ENCODE data around the gene NOMO2.
"Not testable (repeated sequence)": the region's sequence is repeated elsewhere in the genome, so short reads cannot be mapped to it uniquely, and the experiment has no call there.

NOMO2 gene, protein sequence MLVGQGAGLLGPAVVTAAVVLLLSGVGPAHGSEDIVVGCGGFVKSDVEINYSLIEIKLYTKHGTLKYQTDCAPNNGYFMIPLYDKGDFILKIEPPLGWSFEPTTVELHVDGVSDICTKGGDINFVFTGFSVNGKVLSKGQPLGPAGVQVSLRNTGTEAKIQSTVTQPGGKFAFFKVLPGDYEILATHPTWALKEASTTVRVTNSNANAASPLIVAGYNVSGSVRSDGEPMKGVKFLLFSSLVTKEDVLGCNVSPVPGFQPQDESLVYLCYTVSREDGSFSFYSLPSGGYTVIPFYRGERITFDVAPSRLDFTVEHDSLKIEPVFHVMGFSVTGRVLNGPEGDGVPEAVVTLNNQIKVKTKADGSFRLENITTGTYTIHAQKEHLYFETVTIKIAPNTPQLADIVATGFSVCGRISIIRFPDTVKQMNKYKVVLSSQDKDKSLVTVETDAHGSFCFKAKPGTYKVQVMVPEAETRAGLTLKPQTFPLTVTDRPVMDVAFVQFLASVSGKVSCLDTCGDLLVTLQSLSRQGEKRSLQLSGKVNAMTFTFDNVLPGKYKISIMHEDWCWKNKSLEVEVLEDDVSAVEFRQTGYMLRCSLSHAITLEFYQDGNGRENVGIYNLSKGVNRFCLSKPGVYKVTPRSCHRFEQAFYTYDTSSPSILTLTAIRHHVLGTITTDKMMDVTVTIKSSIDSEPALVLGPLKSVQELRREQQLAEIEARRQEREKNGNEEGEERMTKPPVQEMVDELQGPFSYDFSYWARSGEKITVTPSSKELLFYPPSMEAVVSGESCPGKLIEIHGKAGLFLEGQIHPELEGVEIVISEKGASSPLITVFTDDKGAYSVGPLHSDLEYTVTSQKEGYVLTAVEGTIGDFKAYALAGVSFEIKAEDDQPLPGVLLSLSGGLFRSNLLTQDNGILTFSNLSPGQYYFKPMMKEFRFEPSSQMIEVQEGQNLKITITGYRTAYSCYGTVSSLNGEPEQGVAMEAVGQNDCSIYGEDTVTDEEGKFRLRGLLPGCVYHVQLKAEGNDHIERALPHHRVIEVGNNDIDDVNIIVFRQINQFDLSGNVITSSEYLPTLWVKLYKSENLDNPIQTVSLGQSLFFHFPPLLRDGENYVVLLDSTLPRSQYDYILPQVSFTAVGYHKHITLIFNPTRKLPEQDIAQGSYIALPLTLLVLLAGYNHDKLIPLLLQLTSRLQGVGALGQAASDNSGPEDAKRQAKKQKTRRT

DNA sequence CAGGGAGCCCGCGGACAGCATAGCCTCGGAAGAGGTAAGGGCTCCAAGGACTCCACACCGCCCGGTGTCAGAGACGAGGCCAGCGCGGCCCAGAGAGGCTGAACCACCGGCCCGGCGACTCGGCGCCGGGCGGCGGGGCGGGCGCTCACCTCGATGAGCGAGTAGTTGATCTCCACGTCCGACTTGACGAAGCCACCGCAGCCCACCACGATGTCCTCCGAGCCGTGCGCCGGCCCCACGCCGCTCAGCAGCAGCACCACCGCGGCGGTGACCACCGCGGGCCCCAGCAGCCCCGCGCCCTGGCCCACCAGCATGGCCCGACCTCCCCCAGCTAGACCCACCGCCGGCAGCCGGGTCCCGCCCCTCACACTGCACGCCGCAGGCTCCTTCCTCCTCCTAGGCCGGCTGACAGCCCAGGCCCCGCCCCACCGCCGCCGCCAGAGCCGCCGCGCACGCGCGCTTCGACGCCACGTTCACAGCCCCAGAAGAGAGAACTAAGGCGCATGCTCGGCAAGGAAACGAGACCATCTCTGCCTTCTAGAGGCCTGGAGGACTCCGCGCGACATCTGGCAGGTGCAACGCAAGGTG lies at the start of gene NOMO2:
TSS of gene NOMO2 (minus strand) at position 371 of the 588 bp plus-strand sequence. CDS start at position 314, 57 bp downstream.
- peak; percentile 77 for DNase-seq (ENCODE audit: low read depth)

DNA sequence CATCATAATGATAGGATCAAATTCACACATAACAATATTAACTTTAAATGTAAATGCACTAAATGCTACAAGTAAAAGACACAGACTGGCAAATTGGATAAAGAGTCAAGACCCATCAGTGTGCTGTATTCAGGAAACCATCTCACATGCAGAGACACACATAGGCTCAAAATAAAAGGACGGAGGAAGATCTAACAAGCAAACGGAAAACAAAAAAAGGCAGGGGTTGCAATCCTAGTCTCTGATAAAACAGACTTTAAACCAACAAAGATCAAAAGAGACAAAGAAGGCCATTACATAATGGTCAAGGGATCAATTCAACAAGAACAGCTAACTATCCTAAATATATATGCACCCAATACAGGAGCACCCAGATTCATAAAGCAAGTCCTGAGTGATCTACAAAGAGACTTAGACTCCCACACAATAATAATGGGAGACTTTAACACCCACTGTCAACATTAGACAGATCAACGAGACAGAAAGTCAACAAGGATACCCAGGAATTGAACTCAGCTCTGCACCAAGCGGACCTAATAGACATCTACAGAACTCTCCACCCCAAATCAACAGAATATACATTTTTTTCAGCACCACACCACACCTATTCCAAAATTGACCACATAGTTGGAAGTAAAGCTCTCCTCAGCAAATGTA lies 48.4 kb upstream of the NOMO2 start:
- DNase-seq (ENCODE audit: low read depth) = not testable (repeated sequence)

DNA sequence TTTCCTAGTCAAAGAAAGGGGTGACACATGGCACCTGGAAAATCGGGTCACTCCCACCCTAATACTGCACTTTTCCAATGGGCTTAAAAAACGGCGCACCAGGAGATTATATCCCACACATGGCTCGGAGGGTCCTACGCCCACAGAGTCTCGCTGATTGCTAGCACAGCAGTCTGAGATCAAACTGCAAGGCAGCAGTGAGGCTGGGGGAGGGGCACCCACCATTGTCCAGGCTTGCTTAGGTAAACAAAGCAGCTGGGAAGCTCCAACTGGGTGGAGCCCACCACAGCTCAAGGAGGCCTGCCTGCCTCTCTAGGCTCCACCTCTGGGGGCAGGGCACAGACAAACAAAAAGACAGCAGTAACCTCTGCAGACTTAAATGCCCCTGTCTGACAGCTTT lies 46.4 kb upstream of the NOMO2 start:
- not testable (repeated sequence) for DNase-seq (ENCODE audit: low read depth)

DNA sequence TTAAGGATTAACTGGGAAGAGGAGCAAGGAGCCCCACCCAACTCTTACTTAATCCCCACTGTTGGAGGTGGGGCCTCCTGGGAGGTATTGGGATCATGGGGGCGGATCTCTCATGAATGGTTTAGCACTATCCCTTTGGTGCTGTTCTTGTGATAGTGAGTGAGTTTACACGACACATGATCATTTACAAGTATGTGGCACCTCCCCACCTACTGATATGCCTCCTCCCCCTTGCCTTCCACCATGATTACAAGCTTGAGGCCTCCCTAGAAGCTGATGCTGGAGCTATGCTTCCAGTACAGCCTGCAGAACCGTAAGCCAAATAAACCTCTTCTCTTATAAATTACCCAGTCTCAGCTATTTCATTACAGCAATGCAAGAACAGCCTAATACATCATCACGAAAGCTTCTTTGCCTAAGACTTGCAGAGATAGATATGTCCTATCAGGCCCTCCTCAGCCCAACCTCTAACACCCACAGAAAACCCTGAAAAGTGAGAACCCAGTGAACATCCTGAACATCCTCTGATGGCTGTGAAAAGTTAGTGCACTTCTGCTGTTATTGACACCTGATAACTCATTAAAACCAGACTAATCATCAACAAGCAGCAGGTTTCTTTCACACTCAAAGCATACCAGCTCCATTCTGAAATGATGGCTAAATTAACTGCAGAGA lies 41.8 kb upstream of the NOMO2 start:
- not testable (repeated sequence) for DNase-seq (ENCODE audit: low read depth)

DNA sequence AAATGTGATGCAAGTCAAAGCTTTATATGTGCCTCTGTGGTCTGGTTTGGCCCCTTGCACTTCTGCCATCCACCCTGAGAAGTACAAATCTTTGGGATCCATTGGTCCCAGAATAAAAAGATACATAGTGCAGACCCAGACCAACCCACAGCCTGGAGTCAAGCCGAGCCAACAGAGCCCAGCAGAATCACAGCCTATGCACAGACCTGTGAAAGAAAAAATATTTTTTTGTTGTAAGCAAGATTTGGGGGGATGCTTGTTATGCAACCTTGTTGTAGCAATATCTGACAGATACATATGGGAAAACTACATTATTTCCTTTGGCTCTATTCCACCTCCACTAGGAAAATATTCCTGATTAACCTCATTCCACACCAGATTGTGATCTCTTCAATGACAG lies 36.7 kb upstream of the NOMO2 start:
- DNase-seq (ENCODE audit: low read depth) = not testable (repeated sequence)

DNA sequence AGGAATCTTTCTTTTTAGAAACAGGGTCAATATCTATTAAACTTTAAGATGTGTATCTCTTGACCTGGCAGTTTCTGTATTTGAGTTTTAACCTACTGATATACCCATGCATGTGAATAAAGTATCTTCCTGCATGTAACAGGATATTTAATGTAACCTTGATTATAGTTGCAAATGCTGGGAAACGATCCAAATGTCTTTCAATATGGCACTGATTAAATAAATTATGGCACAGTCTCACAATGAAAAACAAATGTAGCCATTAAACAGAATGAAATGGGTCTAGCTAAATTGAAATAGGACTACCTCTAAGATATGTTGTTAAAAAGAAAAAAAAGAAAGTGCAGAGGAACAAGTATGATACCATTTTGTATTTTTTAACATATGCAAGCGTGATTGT lies 35.8 kb upstream of the NOMO2 start:
- not testable (repeated sequence) for DNase-seq (ENCODE audit: low read depth)

DNA sequence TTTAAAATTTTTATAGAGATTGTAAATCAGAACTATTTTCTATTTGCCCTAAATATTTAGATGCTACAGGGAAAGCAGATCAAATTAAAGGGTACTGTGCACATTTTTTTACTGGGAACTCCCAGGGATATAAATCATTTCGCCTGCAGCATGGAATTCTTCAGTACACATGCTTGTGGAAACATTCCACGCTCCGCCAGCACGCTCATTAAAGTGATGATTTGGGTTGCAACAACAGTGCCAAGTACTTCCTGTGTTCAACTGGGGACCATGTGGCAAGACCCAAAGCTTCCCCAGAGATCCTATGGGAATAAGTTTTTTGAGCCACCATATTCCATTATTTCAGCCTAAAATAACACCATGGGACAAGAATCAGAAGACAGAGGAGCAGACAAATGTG lies 35.4 kb upstream of the NOMO2 start:
- not testable (repeated sequence) for DNase-seq (ENCODE audit: low read depth)

DNA sequence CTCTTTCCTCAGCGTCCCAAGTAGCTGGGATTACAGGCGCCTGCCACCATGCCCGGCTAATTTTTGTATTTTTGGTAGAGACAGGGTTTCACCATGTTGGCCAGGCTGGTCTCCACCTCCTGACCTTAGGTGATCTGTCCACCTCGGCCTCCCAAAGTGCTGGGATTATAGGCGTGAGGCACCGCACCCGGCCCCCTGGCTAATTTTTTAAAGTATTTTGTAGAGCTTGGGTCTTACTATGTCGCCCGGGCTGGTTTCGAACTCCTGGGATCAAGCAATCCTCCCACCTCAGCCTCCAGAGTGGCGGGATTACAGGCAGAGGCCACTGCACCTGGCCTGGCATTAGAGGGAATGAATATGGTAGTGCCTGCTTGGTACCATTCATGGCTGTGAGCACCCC lies 33.9 kb upstream of the NOMO2 start:
- not testable (repeated sequence) for DNase-seq (ENCODE audit: low read depth)

DNA sequence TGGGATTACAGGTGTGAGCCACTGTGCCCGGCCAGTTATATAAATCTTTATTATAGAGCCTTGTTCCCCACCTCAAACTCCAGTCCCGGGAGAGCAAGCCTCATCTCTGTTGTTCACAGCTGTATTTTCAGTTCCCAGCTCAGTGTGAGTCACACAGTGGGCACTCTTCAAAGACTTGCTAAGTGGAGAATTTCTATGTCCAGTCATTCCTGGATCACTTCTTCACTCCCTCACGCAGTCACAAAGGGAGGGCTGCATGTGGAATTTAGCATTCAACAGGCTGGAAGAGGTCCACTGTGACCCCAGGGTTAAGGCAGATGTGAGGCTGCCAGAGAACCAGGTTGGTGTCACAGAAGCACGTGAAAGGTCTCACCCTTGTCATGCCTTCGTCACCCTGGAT lies 33.0 kb upstream of the NOMO2 start:
- not testable (repeated sequence) for DNase-seq (ENCODE audit: low read depth)

DNA sequence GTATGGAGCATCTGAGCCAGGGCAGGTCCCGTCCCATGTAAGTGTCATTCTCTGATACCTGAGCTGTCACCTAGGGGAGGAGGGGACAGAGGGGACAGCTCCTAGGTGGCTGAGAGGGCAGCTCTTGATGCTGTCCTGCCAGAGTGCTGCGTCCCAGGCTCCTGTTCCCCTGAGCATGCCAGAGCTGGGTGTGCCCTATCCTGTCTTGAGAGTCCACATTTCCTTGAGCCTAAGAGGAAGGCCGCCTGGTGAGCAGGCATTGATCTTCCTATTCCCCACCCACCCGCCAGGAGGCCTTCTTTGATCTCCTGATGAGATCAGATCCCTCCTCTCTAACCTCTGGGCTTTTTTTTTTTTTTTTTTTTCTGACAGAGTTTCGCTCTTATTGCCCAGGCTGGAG lies 32.0 kb upstream of the NOMO2 start:
- DNase-seq (ENCODE audit: low read depth) = not testable (repeated sequence)

DNA sequence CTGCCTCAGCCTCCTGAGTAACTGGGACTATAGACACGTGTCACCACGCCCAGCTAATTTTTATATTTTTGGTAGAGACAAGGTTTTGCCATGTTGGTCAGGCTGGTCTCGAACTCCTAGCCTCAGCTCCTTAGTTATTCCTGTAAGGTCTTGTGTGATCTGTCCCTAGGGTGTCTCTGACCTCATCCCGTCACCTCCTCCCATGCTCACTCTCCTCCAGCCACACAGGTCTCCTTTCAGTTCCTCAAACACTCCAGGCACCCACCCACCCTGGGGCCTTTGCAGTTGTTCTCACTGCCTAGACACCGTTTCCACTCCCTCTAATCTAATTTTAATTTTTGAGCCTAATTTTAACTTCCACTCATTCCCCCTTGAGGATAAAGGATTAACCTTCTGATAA lies 31.1 kb upstream of the NOMO2 start:
- not testable (repeated sequence) for DNase-seq (ENCODE audit: low read depth)

DNA sequence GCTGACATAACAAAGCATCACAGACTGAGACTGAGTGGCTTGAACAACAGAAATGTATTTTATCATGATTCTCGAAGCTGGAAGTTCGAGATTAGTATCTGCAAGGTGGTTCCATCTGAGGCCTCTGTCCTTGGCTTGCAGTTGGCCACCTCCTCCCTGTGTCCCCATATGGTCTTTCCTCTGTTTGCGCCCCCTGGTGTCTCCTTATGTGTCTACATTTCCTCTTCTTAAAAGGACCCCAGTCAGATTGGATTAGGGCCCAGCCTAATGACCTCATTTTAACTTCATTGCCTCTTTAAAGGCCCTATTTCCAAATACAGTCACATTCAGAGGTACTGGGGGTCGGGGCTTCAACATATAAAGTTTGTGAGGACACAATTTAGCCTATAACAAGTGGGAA lies 30.0 kb upstream of the NOMO2 start:
- not testable (repeated sequence) for DNase-seq (ENCODE audit: low read depth)

DNA sequence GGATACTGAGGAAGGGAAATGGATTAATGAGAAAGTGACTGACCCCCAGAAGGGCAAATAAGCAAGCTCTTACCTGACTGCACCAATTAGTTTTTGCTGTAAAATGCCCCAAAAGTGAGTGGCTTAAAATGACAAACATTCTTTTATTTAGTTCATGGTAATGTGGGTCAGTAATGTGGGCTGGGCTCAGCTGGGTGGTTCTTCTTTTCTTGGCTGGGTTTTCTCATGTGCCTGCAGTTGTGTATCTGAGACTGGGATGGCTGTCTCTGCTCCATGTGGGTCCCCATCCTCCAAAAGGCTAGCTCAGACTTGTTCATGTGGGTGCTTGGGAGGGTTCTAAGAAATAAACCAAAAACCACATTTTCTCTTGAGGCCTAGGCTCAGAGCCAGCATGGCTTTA lies 29.5 kb upstream of the NOMO2 start:
- DNase-seq (ENCODE audit: low read depth) = not testable (repeated sequence)

DNA sequence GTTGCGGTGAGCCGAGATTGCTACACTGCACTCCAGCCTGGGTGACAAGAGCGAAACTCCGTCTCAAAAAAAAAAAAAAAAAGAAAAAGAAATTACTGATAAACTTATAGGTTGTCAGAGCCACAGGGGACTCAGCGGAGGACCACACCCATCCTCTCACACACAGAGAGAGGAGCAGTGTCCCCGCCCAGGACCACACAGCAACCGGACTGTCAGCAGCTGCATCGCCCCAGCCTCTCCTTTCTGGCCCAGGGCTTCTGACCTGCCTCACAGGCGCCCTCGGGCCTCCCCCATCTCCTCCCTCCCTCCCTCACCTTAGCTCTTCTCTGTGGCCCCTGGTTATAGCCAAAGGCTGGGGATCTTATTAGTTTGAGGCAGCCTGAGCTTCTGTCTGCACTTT lies 27.9 kb upstream of the NOMO2 start:
- not testable (repeated sequence) for DNase-seq (ENCODE audit: low read depth)

DNA sequence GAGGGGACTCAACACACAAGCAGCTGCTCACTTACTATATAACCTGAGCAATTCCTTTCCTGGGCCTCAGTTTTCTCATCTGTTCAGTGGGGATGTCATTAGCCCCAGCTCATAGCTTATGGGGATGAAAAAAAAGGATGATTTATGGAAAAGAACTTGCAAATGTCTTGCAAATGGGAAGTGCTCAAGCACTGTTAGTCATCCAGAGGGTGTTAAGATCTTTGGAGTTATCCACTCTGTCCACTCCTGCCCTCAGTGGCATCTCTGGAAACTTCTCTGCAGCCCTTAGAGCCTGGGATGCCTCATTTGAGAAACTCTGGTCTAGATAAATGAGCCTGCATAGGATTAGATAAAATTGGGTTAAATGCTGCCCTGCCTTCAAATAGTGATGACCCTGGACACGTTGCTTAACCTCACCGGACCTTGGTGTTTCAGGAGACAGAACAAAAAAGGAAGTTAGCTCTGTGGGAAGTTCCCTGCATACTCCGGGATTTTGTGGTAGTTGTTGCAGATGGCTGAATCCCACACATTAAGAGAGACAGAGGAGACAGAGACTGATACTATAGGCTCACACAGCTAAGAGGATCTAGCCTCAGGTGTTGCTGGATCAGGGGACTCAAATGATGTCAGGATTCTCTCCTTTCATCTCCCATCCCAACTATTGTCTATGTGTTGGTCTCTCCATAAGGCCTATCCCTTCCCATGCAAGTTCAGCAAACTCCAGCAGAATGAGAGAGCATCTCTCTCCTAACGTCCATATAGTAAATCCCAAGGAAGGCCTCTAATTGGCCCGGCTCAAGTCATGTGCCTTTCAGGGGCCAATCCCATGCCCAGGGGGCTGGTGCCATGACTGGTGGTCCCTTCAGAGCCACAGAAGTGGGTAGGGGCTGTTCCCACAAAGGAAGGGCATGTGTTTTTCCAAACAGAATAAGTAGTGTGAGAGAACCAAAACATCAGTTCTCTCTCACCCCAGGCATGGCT lies 25.0 kb upstream of the NOMO2 start:
- DNase-seq (ENCODE audit: low read depth) = not testable (repeated sequence)

DNA sequence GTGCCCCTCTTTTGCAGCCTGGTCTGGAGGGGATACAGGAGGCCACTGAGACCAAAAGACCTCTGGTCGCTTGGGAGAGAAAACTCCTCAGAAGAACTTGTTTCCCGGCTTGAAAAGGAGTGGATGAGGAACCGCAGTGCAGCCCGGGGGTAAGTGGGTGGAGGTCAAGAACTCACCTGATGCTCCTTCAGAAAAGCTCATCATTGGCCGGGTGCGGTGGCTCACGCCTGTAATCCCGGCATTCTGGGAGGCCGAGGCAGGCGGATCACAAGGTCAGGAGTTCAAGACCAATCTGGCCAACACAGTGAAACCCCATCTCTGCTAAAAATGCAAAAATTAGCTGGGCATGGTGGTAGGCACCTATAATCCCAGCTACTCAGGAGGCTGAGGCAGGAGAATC lies 23.9 kb upstream of the NOMO2 start:
- not testable (repeated sequence) for DNase-seq (ENCODE audit: low read depth)

DNA sequence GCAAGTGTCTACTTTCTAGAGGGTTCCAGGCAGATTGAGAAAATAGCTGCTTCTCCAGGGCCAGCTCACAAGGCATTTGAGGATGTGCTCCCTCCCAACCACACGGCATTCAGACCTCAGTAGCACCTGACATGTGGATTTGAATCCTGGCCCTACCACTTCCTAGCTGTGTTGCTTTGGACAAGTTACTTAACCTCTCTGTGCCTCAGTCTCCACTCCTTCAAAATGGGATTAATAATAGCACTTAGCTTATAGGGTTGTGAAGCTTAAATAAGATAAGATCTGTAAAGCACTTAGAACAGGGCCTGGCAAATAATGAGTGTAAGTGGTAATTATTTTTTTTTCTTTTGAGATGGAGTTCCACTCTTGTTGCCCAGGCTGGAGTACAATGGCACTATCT lies 21.0 kb upstream of the NOMO2 start:
- no peak for DNase-seq (ENCODE audit: low read depth)

DNA sequence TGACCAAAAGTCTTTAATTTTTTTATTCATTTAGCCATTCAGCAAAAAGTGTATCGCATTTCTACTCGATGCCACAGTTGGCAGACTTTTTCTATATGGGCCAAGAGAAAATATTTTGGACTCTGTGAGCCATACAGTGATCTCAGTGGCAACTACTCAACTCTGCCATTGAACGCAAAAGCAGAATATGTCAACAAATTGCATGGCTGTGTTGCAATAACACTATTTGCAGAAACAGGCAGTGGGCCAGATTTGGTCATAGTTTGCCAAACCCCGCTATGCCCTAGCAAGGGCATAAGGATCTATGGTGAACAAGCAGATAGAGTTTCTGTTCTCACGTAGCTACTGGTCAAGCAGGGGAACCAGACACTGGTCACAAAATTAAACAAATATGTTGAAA lies 18.5 kb upstream of the NOMO2 start:
- not testable (repeated sequence) for DNase-seq (ENCODE audit: low read depth)

DNA sequence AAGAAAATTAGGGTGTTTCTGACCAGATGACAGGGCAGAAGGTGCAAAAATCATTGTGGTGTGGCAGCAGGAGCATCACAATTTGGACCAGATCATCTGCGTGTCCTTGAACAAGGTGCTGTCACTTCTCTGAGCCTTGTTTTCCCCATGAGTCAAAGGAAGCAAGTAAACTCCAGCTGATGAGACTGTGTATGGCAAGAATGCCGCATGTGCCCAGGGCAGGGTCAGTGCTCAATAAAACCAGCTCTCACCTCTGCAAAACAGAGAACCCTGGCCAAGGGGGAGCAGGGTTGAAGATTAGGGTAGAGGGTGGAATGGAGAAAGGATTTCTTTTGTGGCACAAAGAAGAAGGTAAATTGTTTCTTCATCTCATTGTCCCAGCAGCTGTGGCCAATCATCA lies 17.4 kb upstream of the NOMO2 start:
- not testable (repeated sequence) for DNase-seq (ENCODE audit: low read depth)
